BE2C (cell line): ENCODE measurements around the gene RNF182.

Experiments used
- DNase-seq: peaks from one replicate; pipeline ENCODE4 v3.0.0-alpha.2; 2020
- H3K27me3 ChIP-seq: fragments of 250-450 bp; sonication (Bioruptor Pico); 2 replicates; pipeline ENCODE4 v1.5.1; 2020; ENCODE audit warnings: mild to moderate bottlenecking
- H3K36me3 ChIP-seq: fragments of 250-450 bp; sonication (Bioruptor Pico); 2 replicates; pipeline ENCODE4 v1.5.1; 2020; ENCODE audit warnings: mild to moderate bottlenecking
- H3K4me1 ChIP-seq: fragments of 250-450 bp; sonication (Bioruptor Pico); 2 replicates; pipeline ENCODE4 v1.5.1; 2020
- H3K4me3 ChIP-seq: 2 replicates; pipeline ENCODE4 v1.5.1; 2011; ENCODE audit warnings: low read depth, low read length
- H3K9me3 ChIP-seq: fragments of 250-450 bp; sonication (Bioruptor Pico); 2 replicates; pipeline ENCODE4 v1.5.1; 2020
- TF ChIP-seq, protein P1 (sequence below): IDR thresholded peaks from 2 replicates; pipeline ENCODE4 v1.5.1; 2012; ENCODE audit warnings: mild to moderate bottlenecking, low read depth, low read length

The RNF182 gene

DNA sequence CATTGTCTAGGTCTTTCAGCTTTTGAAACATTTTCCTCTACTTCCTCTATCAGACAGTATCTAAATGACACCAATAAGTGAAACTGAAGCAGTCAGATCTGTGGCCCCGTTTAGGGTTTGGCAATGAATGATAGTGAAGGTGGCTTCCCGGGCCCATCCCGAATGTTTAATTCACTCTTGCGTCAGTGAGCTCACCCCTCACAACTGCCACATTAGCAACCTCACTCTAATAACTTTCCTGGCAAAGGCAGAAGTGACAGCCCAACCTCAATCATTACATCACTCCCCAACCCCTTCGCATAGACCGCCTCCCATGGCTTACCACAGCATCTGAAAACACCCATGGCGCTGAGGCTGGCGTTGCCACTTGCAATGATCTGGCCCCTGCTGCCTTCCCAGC lies 100.4 kb downstream of the RNF182 start:
- Histone ChIP-seq H3K27me3 (no peaks in the 10 kb centered on the region), H3K4me3 (no peak overlapping the region), H3K9me3 (no peaks in the 10 kb centered on the region), H3K36me3 (no peaks in the 10 kb centered on the region), H3K4me1 (no peaks in the 10 kb centered on the region)
- TF ChIP-seq, protein P1, sequence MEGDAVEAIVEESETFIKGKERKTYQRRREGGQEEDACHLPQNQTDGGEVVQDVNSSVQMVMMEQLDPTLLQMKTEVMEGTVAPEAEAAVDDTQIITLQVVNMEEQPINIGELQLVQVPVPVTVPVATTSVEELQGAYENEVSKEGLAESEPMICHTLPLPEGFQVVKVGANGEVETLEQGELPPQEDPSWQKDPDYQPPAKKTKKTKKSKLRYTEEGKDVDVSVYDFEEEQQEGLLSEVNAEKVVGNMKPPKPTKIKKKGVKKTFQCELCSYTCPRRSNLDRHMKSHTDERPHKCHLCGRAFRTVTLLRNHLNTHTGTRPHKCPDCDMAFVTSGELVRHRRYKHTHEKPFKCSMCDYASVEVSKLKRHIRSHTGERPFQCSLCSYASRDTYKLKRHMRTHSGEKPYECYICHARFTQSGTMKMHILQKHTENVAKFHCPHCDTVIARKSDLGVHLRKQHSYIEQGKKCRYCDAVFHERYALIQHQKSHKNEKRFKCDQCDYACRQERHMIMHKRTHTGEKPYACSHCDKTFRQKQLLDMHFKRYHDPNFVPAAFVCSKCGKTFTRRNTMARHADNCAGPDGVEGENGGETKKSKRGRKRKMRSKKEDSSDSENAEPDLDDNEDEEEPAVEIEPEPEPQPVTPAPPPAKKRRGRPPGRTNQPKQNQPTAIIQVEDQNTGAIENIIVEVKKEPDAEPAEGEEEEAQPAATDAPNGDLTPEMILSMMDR: no peak
- DNase-seq: no peak

DNA sequence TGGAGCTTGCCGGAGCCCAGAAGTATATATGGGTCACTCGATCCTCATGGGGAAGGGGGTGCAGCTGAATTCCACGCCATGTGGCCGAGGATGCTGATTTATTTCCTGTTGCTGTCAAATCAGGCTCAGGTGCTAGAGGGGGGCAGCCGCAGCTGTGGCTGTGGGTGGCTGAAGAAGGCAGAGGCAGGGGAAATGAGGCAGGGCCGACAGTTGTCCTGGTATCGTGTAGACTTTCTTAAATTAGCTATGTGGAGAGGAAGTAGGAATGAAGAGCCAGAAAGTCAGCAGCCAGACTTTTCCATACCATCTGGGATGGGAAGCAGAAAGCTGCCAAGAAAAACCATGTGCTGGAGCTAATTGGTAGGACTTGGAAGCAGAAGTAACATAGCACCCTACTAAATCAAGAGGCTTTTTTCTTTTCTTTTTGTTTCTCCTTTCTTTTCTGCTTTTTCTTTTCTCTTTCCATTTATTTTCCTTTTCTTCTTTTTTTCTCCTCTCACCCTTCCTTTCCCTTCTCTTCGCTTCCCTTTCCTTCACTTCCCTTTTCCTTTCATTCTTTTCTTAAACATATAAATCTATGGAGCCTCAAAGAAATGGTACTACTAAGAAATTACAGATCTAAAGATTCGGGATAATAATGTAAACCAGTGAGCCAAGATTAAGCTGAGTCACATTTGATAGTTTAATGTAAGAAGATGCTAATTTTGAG lies 102.2 kb downstream of the RNF182 start:
- Histone ChIP-seq H3K9me3 (no peaks in the 10 kb centered on the region), H3K27me3 (no peaks in the 10 kb centered on the region)
- TF ChIP-seq, protein P1: no peak

DNA sequence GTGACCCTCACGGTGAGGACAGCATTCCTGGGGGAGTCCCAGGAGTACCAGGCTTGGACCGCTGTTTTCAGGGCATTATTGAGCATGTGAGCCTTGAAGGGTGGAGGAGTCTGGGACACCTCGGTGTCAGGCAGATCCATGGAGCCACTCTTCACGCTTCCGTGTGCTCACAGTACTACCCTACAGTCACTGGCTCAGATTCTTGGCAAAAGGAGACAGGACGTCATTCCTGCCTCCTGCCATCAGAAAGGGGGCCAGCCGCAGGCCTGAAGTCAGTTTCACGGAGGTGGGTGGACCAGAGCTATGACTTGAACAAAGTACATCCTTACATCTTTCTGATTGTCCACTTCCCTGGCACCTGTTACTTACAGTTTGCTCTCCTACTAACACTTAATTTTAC lies 103.9 kb downstream of the RNF182 start:
- H3K4me1 ChIP-seq: no peaks in the 10 kb centered on the region
- no peaks in the 10 kb centered on the region for H3K27me3 ChIP-seq
- no peak overlapping the region for H3K4me3 ChIP-seq
- TF ChIP-seq, protein P1: no peak
- no peaks in the 10 kb centered on the region for H3K9me3 ChIP-seq
- no peak for DNase-seq
- H3K36me3 ChIP-seq: no peaks in the 10 kb centered on the region

More for the DNA sequence above, 102.2 kb downstream of the RNF182 start:
- no peaks in the 10 kb centered on the region for H3K4me1 ChIP-seq
- DNase-seq: no peak
- H3K4me3 ChIP-seq: no peak overlapping the region
- H3K36me3 ChIP-seq: no peaks in the 10 kb centered on the region

DNA sequence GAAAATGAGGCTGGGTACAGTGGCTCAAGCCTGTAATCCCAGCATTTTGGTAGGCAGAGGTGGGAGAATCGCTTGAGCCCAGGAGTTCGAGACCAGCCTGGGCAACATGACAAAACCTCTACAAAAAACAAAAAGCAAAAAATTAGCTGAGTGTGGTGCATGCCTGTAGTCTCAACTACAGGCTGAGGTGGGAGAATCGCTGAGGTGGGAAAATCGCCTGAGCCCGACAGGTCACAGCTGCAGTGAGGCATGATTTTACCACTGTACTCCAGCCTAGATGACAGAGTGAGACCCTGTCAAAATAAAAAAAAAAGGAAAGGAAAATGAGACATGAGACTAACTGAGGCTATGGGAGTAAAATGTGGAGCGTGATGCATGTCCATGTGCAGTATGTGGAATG lies 104.9 kb downstream of the RNF182 start:
- Histone ChIP-seq H3K4me1 (no peaks in the 10 kb centered on the region), H3K27me3 (no peaks in the 10 kb centered on the region), H3K36me3 (no peaks in the 10 kb centered on the region), H3K9me3 (no peaks in the 10 kb centered on the region), H3K4me3 (no peak overlapping the region)
- TF ChIP-seq, protein P1: no peak
- no peak for DNase-seq
